ENCODE measurements around the gene TMEM260. TPM values are rescaled to one million over a fixed set of nuclear protein-coding genes. Genes with fewer than 3 reads are reported as not detected.

TMEM260 gene
- total and polyA plus RNA-seq, 11 donors, result 2.5 to 12.8 (median 5.2) TPM

- H3K36me3 ChIP-seq, result no peaks in the 10 kb centered on the region
- intact Hi-C loops (cut with DNase I), result no loop called here
These were observed 10.4 kb upstream of the TMEM260 start for GRCh38 chr14:56569174-56569573.

GRCh38 chr14:56570295-56570694, 9.3 kb upstream of the TMEM260 start:
- ATAC-seq (no peak), DNase-seq (no peak)

More at GRCh38 chr14:56569174-56569573, 10.4 kb upstream of the TMEM260 start:
- Histone ChIP-seq H3K4me1 (no peaks in the 10 kb centered on the region), H3K27me3 (peaks cover 0 to 7% (median 0%) of the 10 kb centered on the region in 9 donors), H3K4me3 (no peak overlapping the region), H3K27ac (no peak overlapping the region), H3K9me3 (no peaks in the 10 kb centered on the region)
- no peak for ATAC-seq
- TF ChIP-seq POLR2A (IDR thresholded peaks at IDR 0.05), result no peak
- TF ChIP-seq CTCF (IDR thresholded peaks at IDR 0.05), result no peak
- no peak for DNase-seq

GRCh38 chr14:56580221-56580711, 668 bp downstream of the TMEM260 start:
- WGBS, 4 donors, result 7 to 9% (median 9%) methylated on average over 10 of the region's 10 CpGs
- H3K27ac ChIP-seq, result peak overlapping the region in 8 of 12 donors; percentile 76 to 94 (median 84)
- ATAC-seq, result no peak
- intact Hi-C loops (cut with DNase I), result no loop called here
- no peak for DNase-seq
- H3K9me3 ChIP-seq, result no peaks in the 10 kb centered on the region
- H3K4me3 ChIP-seq, result peak overlapping the region; percentile 73 to 100 (median 99)
- no peaks in the 10 kb centered on the region for H3K27me3 ChIP-seq
- peaks cover 0 to 30% (median 22%) of the 10 kb centered on the region in 12 donors for H3K4me1 ChIP-seq
- no peak for TF ChIP-seq CTCF (IDR thresholded peaks at IDR 0.05)
- no peak for TF ChIP-seq POLR2A (IDR thresholded peaks at IDR 0.05)
- H3K36me3 ChIP-seq, result peaks cover 0 to 2% (median 0%) of the 10 kb centered on the region in 9 donors

More at GRCh38 chr14:56570295-56570694, 9.3 kb upstream of the TMEM260 start:
- Histone ChIP-seq H3K4me1 (no peaks in the 10 kb centered on the region), H3K36me3 (no peaks in the 10 kb centered on the region), H3K27me3 (peaks cover 0 to 7% (median 0%) of the 10 kb centered on the region in 9 donors), H3K9me3 (no peaks in the 10 kb centered on the region), H3K27ac (no peak overlapping the region), H3K4me3 (no peak overlapping the region)
- intact Hi-C loops (cut with DNase I), result no loop called here
- TF ChIP-seq POLR2A (IDR thresholded peaks at IDR 0.05) (no peak), CTCF (IDR thresholded peaks at IDR 0.05) (no peak)
- 83 to 91% (median 89%) methylated on average over 1 of the region's 1 CpG for WGBS, 4 donors

GRCh38 chr14:56581041-56581727, 1.6 kb downstream of the TMEM260 start:
- no peak overlapping the region for H3K27ac ChIP-seq
- H3K27me3 ChIP-seq, result no peaks in the 10 kb centered on the region
- TF ChIP-seq POLR2A (IDR thresholded peaks at IDR 0.05) (no peak), CTCF (IDR thresholded peaks at IDR 0.05) (no peak)
- H3K4me3 ChIP-seq, result peak overlapping the region in 10 of 12 donors; percentile 73 to 100 (median 98)
- peaks cover 0 to 30% (median 22%) of the 10 kb centered on the region in 12 donors for H3K4me1 ChIP-seq
- H3K9me3 ChIP-seq, result no peaks in the 10 kb centered on the region
- WGBS, 4 donors, result 59 to 65% (median 62%) methylated on average over 6 of the region's 6 CpGs
- no peak for ATAC-seq
- peaks cover 0 to 11% (median 7%) of the 10 kb centered on the region in 9 donors for H3K36me3 ChIP-seq
- DNase-seq, result no peak
- intact Hi-C loops (cut with DNase I), result no loop called here
